GM21723 (cell line): ENCODE results near the gene PIEZO1.

Source experiments
- ATAC-seq: cut with Tn5 transposase; IDR thresholded peaks from one replicate; pipeline ENCODE4 v1.9.1; 2021; ENCODE audit warnings: mild to moderate bottlenecking, moderate library complexity; ENCODE audit not compliant: unreplicated experiment

Gene PIEZO1

GRCh38 chr16:88737298-88738150, 47.5 kb downstream of the PIEZO1 start:
- ATAC-seq, result no peak

- ATAC-seq, result no peak
These were observed 48.5 kb downstream of the PIEZO1 start for GRCh38 chr16:88736496-88736895.

GRCh38 chr16:88736088-88736487, 48.9 kb downstream of the PIEZO1 start:
- ATAC-seq, result no peak

- ATAC-seq, result no peak
These were observed 49.4 kb downstream of the PIEZO1 start for GRCh38 chr16:88735616-88736015.

- ATAC-seq, result no peak
These were observed 49.9 kb downstream of the PIEZO1 start for GRCh38 chr16:88735121-88735520.

GRCh38 chr16:88734361-88734728, 50.7 kb downstream of the PIEZO1 start:
- ATAC-seq, result no peak

GRCh38 chr16:88733630-88734360, 51.2 kb downstream of the PIEZO1 start:
- ATAC-seq, result no peak

GRCh38 chr16:88732961-88733294, 52.1 kb downstream of the PIEZO1 start:
- ATAC-seq, result no peak

GRCh38 chr16:88732172-88732960, 52.7 kb downstream of the PIEZO1 start:
- no peak for ATAC-seq

GRCh38 chr16:88731699-88732098, 53.3 kb downstream of the PIEZO1 start:
- ATAC-seq, result no peak

GRCh38 chr16:88730632-88731607, 54.1 kb downstream of the PIEZO1 start:
- no peak for ATAC-seq

GRCh38 chr16:88727871-88728270, 57.1 kb downstream of the PIEZO1 start:
- ATAC-seq, result no peak

GRCh38 chr16:88726981-88727380, 58.0 kb downstream of the PIEZO1 start:
- no peak for ATAC-seq

GRCh38 chr16:88726408-88726749, 58.6 kb downstream of the PIEZO1 start:
- no peak for ATAC-seq

GRCh38 chr16:88725609-88726407, 59.2 kb downstream of the PIEZO1 start:
- ATAC-seq, result no peak

GRCh38 chr16:88724855-88725555, 60.0 kb downstream of the PIEZO1 start:
- ATAC-seq, result no peak

- ATAC-seq, result no peak
These were observed 61.1 kb downstream of the PIEZO1 start for GRCh38 chr16:88723911-88724310.

GRCh38 chr16:88723507-88723887, 61.5 kb downstream of the PIEZO1 start:
- ATAC-seq, result no peak
